Ovary (tissue), 9 donors: ENCODE results near the gene SPG7. TPM values are rescaled to one million over a fixed set of nuclear protein-coding genes. Genes with fewer than 3 reads are reported as not detected.

Experiments
- DNase-seq, 5 donors: peaks; one replicate each; pipeline ENCODE4 v3.0.0-alpha.2; 2019 to 2020
- H3K27ac ChIP-seq, 2 donors: fragments of 200-600 bp; one replicate each; pipeline versions ENCODE4 v1.5.1 to v1.8.0; 2019 to 2022
- H3K27me3 ChIP-seq: fragments of 200-600 bp; one replicate; pipeline ENCODE4 v1.8.0; 2022
- H3K36me3 ChIP-seq: fragments of 200-600 bp; sonication (generic); one replicate; pipeline ENCODE4 v1.5.1; 2019
- H3K4me1 ChIP-seq: one replicate; pipeline ENCODE4 v1.8.1; 2013; ENCODE audit warnings: mild to moderate bottlenecking, moderate library complexity; ENCODE audit not compliant: insufficient read depth
- H3K4me3 ChIP-seq: fragments of 200-600 bp; sonication (generic); one replicate; pipeline ENCODE4 v1.5.1; 2017
- H3K9me3 ChIP-seq, 2 donors: fragments of 200-600 bp in 1 of 2; sonication (generic) in 1 of 2; one replicate each; pipeline versions ENCODE4 v1.5.1 to v1.8.1; 2013 to 2019; ENCODE audit warnings: mild to moderate bottlenecking in 1 of 2, moderate library complexity in 1 of 2
- EP300 ChIP-seq: sonication (generic); formaldehyde crosslinking; IDR thresholded peaks from one replicate; pipeline ENCODE4 v1.6.1; 2017; ENCODE audit warnings: antibody characterized with exemption
- POLR2A ChIP-seq: fragments of 450-650 bp; IDR thresholded peaks from one replicate; pipeline ENCODE4 v1.6.1; 2017; ENCODE audit warnings: antibody characterized with exemption, mild to moderate bottlenecking, moderate library complexity
- WGBS, 3 donors: extraction: QIAGEN DNeasy Blood & Tissue Kit in 1 of 3; methylation state at CpG; one replicate each; pipeline versions ENCODE4 v1.1.5 to v1.1.7; 2013 to 2017; 5-methylcytosine and 5-hydroxymethylcytosine counted together
- intact Hi-C, 4 donors: fragments of 100-400 bp; cut with DNase I; formaldehyde crosslinking; loops; one replicate each; pipeline versions ENCODE4 v1.11.0 to v1.15.1; 2022 to 2023
- polyA plus RNA-seq, 2 donors: library from polyadenylated mRNA; stranded (reverse); fragments of 200-250 nt in 1 of 2; fragments of 350-450 nt in 1 of 2; fragmentation: Illumina TruSeq in 1 of 2; extraction: RNeasy Lipid Tissue Mini Kit (QIAGEN cat#74804) in 1 of 2; gene quantifications; one replicate each; pipeline ENCODE4 v1.2.3, GENCODE V29; 2013 to 2014
- total RNA-seq, 7 donors: library from RNA; depleted of rRNA in 2 of 7; stranded (reverse); fragments of >200 nt in 2 of 7; fragmentation: NEBNext Ultra II Directional in 3 of 7; extraction: Animal tissue kit (Norgen Biotek cat#: 25700) in 3 of 7; gene quantifications; one replicate each; pipeline versions ENCODE4 v1.1.0 to v1.2.4, GENCODE V29; 2016 to 2023
- TF ChIP-seq, protein P1 (sequence below), 3 donors: fragments of 450-650 bp in 2 of 3; fragments of 200-600 bp in 1 of 3; IDR thresholded peaks; one replicate each; pipeline versions ENCODE4 v1.5.1 to v1.8.0; 2016 to 2022; ENCODE audit warnings: antibody characterized with exemption in 3 of 3, mild to moderate bottlenecking in 1 of 3
- donor health status: DM: no; HTN: no; CAD: no; lungs with moderate emphysema.
- donor health status: DM: no; HTN: no; CAD: no.
- donor health status: Bipolar disorder and iron deficiency.
- donor health status: DM: yes; HTN: yes; CAD: no.
- donor health status: DM: no; HTN: no; CAD: no.
- donor health status: DM: yes; HTN: yes; CAD: no.

The SPG7 gene
- total and polyA plus RNA-seq, 9 donors, result 48.9 to 145 (median 92.2) TPM

DNA sequence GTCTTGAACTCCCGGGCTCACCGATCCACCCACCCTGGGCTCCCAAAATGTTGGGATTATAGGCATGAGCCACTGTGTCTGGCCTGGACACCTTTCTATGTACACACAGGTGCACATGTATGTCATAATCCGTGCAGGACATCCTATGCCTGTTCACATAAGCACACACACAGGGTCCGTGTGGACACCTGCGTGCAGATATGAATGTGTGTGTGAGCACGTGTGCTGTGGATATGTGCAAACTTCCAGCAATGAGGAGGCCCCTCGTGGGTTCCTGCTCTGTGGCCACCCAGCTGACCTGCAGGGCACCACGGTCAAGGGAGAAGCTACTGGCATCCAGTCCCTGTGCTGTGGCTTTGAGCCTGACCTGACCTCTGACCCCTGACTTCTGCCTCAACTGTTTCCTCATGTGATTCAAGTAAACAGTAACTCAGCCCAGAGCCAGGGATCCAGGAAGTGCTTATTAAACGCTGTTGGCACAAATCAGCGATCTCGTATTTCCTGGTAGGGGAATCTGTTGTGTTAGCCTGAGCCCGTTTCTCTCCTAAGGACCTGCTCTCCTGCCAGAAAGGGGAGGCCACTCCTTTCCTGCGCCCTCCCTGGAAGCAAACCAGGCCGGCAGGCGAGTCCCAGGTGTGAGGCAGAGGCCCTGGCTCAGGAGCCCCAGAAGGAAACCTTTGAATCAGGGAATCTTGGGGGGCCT lies 73.8 kb downstream of the SPG7 start:
- Histone ChIP-seq H3K36me3 (no peaks in the 10 kb centered on the region), H3K27me3 (no peaks in the 10 kb centered on the region), H3K4me1 (no peaks in the 10 kb centered on the region), H3K4me3 (no peak overlapping the region), H3K27ac (no peak overlapping the region), H3K9me3 (no peaks in the 10 kb centered on the region)
- 66 to 74% (median 70%) methylated on average over 15 of the region's 15 CpGs for WGBS, 3 donors
- DNase-seq, result no peak
- TF ChIP-seq EP300 (no peak), POLR2A (no peak)
- TF ChIP-seq, protein P1, sequence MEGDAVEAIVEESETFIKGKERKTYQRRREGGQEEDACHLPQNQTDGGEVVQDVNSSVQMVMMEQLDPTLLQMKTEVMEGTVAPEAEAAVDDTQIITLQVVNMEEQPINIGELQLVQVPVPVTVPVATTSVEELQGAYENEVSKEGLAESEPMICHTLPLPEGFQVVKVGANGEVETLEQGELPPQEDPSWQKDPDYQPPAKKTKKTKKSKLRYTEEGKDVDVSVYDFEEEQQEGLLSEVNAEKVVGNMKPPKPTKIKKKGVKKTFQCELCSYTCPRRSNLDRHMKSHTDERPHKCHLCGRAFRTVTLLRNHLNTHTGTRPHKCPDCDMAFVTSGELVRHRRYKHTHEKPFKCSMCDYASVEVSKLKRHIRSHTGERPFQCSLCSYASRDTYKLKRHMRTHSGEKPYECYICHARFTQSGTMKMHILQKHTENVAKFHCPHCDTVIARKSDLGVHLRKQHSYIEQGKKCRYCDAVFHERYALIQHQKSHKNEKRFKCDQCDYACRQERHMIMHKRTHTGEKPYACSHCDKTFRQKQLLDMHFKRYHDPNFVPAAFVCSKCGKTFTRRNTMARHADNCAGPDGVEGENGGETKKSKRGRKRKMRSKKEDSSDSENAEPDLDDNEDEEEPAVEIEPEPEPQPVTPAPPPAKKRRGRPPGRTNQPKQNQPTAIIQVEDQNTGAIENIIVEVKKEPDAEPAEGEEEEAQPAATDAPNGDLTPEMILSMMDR (IDR thresholded peaks at IDR 0.05), result no peak
- intact Hi-C loops, result no loop called here

DNA sequence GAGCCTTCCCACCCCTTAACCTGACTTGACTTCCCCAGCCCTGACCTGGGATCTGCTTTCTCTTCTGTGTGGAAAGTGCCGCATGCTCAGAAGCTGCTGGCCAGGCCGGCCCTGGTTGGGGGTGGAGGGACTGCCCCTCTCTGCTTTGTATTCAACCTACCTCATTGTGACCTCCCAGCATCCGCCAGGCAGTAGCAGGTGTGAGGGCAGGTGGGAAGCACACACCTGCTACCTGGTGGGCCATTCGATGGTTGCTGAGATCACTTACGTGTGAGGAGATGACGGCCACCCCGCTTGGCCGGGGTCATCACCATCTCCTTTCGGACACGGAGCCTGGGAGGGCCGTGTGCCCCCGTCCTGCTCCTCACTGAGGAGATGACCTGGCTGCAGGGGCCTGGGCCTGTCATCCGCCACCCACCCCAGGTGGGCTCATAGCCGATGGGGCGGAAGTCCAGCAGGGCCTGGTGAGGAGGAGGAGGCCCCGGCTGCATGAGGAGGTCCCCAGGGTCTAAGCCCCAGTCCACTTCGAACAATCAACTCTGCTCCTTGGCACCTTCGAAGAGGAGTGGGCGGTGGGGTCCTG lies 74.5 kb downstream of the SPG7 start:
- 89 to 95% (median 93%) methylated on average over 19 of the region's 19 CpGs for WGBS, 3 donors
- no peak for TF ChIP-seq EP300
- TF ChIP-seq POLR2A, result no peak
- TF ChIP-seq, protein P1 (IDR thresholded peaks at IDR 0.05), result no peak
- Histone ChIP-seq H3K9me3 (no peaks in the 10 kb centered on the region), H3K27ac (no peak overlapping the region), H3K36me3 (no peaks in the 10 kb centered on the region), H3K4me1 (no peaks in the 10 kb centered on the region), H3K27me3 (no peaks in the 10 kb centered on the region), H3K4me3 (no peak overlapping the region)
- DNase-seq, result no peak
- intact Hi-C loops, result no loop called here

DNA sequence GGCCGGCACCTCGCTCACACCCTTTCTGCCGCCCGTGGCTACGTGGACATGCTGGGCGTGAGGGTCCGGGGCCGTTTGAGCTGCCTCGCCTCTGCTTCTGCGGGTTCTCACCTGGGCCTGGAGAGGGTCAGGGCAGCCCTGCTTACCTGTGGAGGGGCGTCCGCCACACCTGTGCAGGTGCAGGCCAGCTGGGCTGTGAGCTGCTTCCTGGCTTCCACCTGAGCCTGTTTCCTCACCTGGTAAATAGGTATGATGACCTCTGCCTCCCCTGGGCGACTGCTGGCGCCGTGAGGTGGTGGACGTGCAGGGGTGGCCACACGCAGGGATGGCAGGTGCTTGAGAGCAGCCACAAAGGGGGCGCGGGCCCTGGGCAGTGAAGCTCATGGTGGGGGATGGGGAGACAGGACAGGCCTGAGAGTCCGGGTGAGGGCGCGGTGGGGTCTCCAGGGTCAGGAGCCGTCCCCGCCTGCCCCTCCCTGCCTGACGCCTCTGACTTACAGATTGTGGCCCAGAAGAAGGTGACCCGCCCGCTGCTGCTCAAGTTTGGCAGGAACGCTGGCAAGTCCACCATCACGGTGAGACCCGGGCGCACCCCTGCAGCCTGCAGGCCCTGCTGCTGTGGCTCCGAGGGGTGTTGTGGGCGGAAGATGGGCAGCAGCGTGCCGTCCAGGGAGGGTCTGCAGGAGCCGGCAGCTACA lies 75.1 kb downstream of the SPG7 start:
- H3K27me3 ChIP-seq, result no peaks in the 10 kb centered on the region
- H3K27ac ChIP-seq, result no peak overlapping the region
- TF ChIP-seq, protein P1 (IDR thresholded peaks at IDR 0.05), result no peak
- TF ChIP-seq POLR2A, result no peak
- no peak for TF ChIP-seq EP300
- DNase-seq, result no peak
- WGBS, 3 donors, result 86 to 88% (median 88%) methylated on average over 34 to 36 of the region's 36 CpGs
- H3K9me3 ChIP-seq, result no peaks in the 10 kb centered on the region
- no peaks in the 10 kb centered on the region for H3K36me3 ChIP-seq
- no peaks in the 10 kb centered on the region for H3K4me1 ChIP-seq
- intact Hi-C loops, result no loop called here
- H3K4me3 ChIP-seq, result no peak overlapping the region

DNA sequence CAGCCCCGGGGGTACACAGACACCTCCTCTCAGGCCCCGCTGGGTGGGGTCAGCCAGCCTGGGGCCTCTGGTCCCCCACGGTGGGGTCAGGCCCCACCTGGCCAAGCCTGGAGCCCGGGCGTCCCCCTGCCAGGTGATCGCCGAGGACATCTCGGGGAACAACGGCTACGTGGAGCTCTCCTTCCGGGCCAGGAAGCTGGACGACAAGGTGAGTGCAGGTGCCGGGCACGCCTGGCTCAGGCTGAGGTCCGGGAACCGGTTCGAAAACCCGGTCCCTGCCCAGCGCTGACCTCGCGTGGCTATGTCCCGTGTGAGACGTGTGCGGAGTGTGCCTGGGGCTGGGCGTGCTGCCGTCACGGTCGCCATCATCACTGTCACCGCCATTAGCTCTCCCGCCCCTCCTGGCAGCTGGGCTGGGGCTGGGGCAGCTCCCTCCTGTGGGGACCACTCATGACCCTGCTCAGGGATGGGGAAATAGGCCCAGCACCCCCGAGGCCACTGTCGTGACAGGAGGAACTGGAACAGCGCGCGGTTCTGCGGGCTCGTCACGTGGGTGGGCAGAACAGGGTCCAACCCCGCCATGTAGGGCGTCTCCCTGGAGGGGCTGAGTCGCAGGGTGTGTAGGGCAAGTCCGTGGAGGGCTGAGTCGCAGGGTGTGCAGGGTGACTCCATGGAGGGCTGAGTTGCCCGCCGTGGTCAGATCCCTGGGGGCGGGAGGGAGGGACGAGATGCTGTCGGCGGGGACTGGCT lies 75.9 kb downstream of the SPG7 start:
- Histone ChIP-seq H3K4me1 (no peaks in the 10 kb centered on the region), H3K27me3 (no peaks in the 10 kb centered on the region), H3K4me3 (no peak overlapping the region), H3K36me3 (no peaks in the 10 kb centered on the region), H3K9me3 (no peaks in the 10 kb centered on the region), H3K27ac (no peak overlapping the region)
- TF ChIP-seq EP300, result no peak
- 88 to 89% (median 88%) methylated on average over 35 to 49 of the region's 49 CpGs for WGBS, 3 donors
- intact Hi-C loops, result no loop called here
- no peak for DNase-seq
